HepG2 (cell line): ENCODE results near the gene NOTCH4. TPM values are rescaled to one million over a fixed set of nuclear protein-coding genes. Genes with fewer than 3 reads are reported as not detected.
A peak's percentile ranks its signal among the peaks of the same experiment; 100 is the strongest.

Experiments
- CBFB ChIP-seq: sonication (generic); formaldehyde crosslinking; IDR thresholded peaks from 2 replicates; pipeline ENCODE4 v1.4.0; 2020; ENCODE audit warnings: missing genetic modification reagents
- CTCF ChIP-seq: sonication (generic); formaldehyde crosslinking; IDR thresholded peaks from 2 replicates; pipeline ENCODE4 v1.5.0; 2020; ENCODE audit warnings: mild to moderate bottlenecking, missing genetic modification reagents, moderate library complexity
- EZH2 ChIP-seq: conservative IDR thresholded peaks from 2 replicates; pipeline ENCODE4 v1.6.1; 2012; ENCODE audit warnings: mild to moderate bottlenecking, low read depth, low read length, moderate library complexity
- FOXC1 ChIP-seq: sonication (generic); formaldehyde crosslinking; IDR thresholded peaks from 2 replicates; pipeline ENCODE4 v1.8.0; 2022; ENCODE audit warnings: mild to moderate bottlenecking, missing genetic modification reagents, borderline replicate concordance
- GLI4 ChIP-seq: sonication (generic); formaldehyde crosslinking; IDR thresholded peaks from 2 replicates; pipeline ENCODE4 v1.5.1; 2020; ENCODE audit warnings: missing genetic modification reagents, mild to moderate bottlenecking, moderate library complexity, borderline replicate concordance
- KAT8 ChIP-seq: IDR thresholded peaks from 2 replicates; pipeline ENCODE4 v1.6.1; 2016; ENCODE audit warnings: missing genetic modification reagents, missing compliant biosample characterization
- NCOA1 ChIP-seq: sonication (generic); formaldehyde crosslinking; IDR thresholded peaks from 2 replicates; pipeline ENCODE4 v1.9.0; 2021; ENCODE audit warnings: missing genetic modification reagents
- POLR2AphosphoS2 ChIP-seq: IDR thresholded peaks from 2 replicates; pipeline ENCODE4 v1.6.1; 2011; ENCODE audit warnings: low read depth, low read length, improper control_type of control experiment
- RAD21 ChIP-seq: fragments of 450-650 bp; formaldehyde crosslinking; IDR thresholded peaks from 2 replicates; pipeline ENCODE4 v1.5.0; 2020; ENCODE audit warnings: mild to moderate bottlenecking
- RBM22 ChIP-seq: fragments of 200-400 bp; formaldehyde crosslinking; optimal IDR thresholded peaks from 2 replicates; pipeline ENCODE3; 2017; ENCODE audit warnings: mild to moderate bottlenecking, low read length, moderate library complexity
- TCF7L2 ChIP-seq: IDR thresholded peaks from 2 replicates; pipeline ENCODE4 v1.6.1; 2011; ENCODE audit warnings: mild to moderate bottlenecking, low read depth, low read length, moderate library complexity
- TFDP2 ChIP-seq: sonication (generic); formaldehyde crosslinking; IDR thresholded peaks from 2 replicates; pipeline ENCODE4 v1.4.0; 2020; ENCODE audit warnings: missing genetic modification reagents
- YY1 ChIP-seq: IDR thresholded peaks from 2 replicates; pipeline ENCODE4 v1.6.1; 2011; ENCODE audit warnings: low read length, low read depth, moderate library complexity, mild to moderate bottlenecking; ENCODE audit not compliant: insufficient read depth, insufficient replicate concordance
- ZFP36L1 ChIP-seq: sonication (generic); formaldehyde crosslinking; IDR thresholded peaks from 2 replicates; pipeline ENCODE4 v1.8.0; 2022; ENCODE audit warnings: mild to moderate bottlenecking, missing genetic modification reagents, moderate library complexity
- ZFP37 ChIP-seq: sonication (generic); formaldehyde crosslinking; IDR thresholded peaks from 2 replicates; pipeline ENCODE4 v1.4.0; 2020; ENCODE audit warnings: missing genetic modification reagents, borderline replicate concordance
- ZNF235 ChIP-seq: sonication (generic); formaldehyde crosslinking; IDR thresholded peaks from 2 replicates; pipeline ENCODE4 v1.8.1; 2023; ENCODE audit warnings: mild to moderate bottlenecking, missing genetic modification reagents, borderline replicate concordance
- ZNF24 ChIP-seq: fragments of 450-650 bp; IDR thresholded peaks from 2 replicates; pipeline ENCODE4 v1.6.1; 2017; ENCODE audit warnings: antibody characterized with exemption, mild to moderate bottlenecking
- ZNF546 ChIP-seq: sonication (generic); formaldehyde crosslinking; conservative IDR thresholded peaks from 2 replicates; pipeline ENCODE4 v1.8.1; 2023; ENCODE audit warnings: mild to moderate bottlenecking, missing genetic modification reagents
- ZNF556 ChIP-seq: sonication (generic); formaldehyde crosslinking; IDR thresholded peaks from 2 replicates; pipeline ENCODE4 v1.4.0; 2020; ENCODE audit warnings: mild to moderate bottlenecking, missing genetic modification reagents, borderline replicate concordance
- ZNF674 ChIP-seq: sonication (generic); formaldehyde crosslinking; IDR thresholded peaks from 2 replicates; pipeline ENCODE4 v1.5.0; 2020; ENCODE audit warnings: low read depth, mild to moderate bottlenecking, missing genetic modification reagents
- ZNF687 ChIP-seq: sonication (generic); formaldehyde crosslinking; IDR thresholded peaks from 2 replicates; pipeline ENCODE4 v1.5.1; 2020; ENCODE audit warnings: mild to moderate bottlenecking, missing genetic modification reagents, moderate library complexity
- ZNF777 ChIP-seq: sonication (generic); formaldehyde crosslinking; IDR thresholded peaks from 2 replicates; pipeline ENCODE4 v1.4.0; 2020; ENCODE audit warnings: missing genetic modification reagents
- ZSCAN31 ChIP-seq: sonication (generic); formaldehyde crosslinking; IDR thresholded peaks from 2 replicates; pipeline ENCODE4 v1.5.0; 2020; ENCODE audit warnings: low read depth, mild to moderate bottlenecking, missing genetic modification reagents
- ZSCAN9 ChIP-seq: IDR thresholded peaks from 2 replicates; pipeline ENCODE4 v1.6.1; 2016; ENCODE audit warnings: borderline replicate concordance
- ZZZ3 ChIP-seq: sonication (generic); formaldehyde crosslinking; IDR thresholded peaks from 2 replicates; pipeline ENCODE4 v1.4.0; 2020; ENCODE audit warnings: missing genetic modification reagents, mild to moderate bottlenecking, borderline replicate concordance
- polyA plus RNA-seq, 8 experiments: library from polyadenylated mRNA; depleted of rRNA in 3 of 8; stranded (reverse) in 7 of 8; unstranded in 1 of 8; fragments of >200 nt; fragmentation: Illumina TruSeq in 4 of 8; extraction: Trizol in 4 of 8; gene quantifications; 2 replicates each; pipeline versions ENCODE4 v1.2.1 to v1.2.3, GENCODE V29; 2011 to 2016; ENCODE audit warnings: low read depth in 4 of 8, missing spikeins in 1 of 8, mixed read lengths in 1 of 8; ENCODE audit not compliant: insufficient read depth in 1 of 8
- total RNA-seq, 5 experiments: library from RNA; depleted of rRNA; stranded (reverse); fragments of >200 nt; fragmentation: Illumina TruSeq; extraction: Trizol; gene quantifications; 2 replicates each; pipeline ENCODE4 v1.2.3, GENCODE V29; 2016; ENCODE audit warnings: low read depth in 1 of 5

Gene NOTCH4
- total and polyA plus RNA-seq, 2 of the 13 experiments (the other 11 are each of a cell fraction or from before 2014, with no cell fraction given): 0.51 to 0.83 TPM

GRCh38 chr6:32177183-32177787 is 46.6 kb downstream of the NOTCH4 start (continued):
- no peak for TF ChIP-seq TCF7L2
- no peak for TF ChIP-seq ZNF24
- peak; percentile 89 for TF ChIP-seq YY1
- TF ChIP-seq GLI4 (CRISPR knock-in tag): no peak
- TF ChIP-seq TFDP2 (CRISPR knock-in tag): peak; percentile 79
- TF ChIP-seq KAT8 (CRISPR knock-in tag): peak; percentile 18; the same call in 1 of the 2 replicates
- no peak for TF ChIP-seq ZFP37 (CRISPR knock-in tag)
- no peak for TF ChIP-seq ZZZ3 (CRISPR knock-in tag)
- no peak for TF ChIP-seq ZNF777 (CRISPR knock-in tag)
- TF ChIP-seq FOXC1 (CRISPR knock-in tag): peak; percentile 74; the same call in 1 of the 2 replicates
- TF ChIP-seq CTCF (CRISPR knock-in tag): no peak
- no peak; the same call in 1 of the 2 replicates for TF ChIP-seq ZSCAN31 (CRISPR knock-in tag)
- TF ChIP-seq ZNF556 (CRISPR knock-in tag): peak; percentile 64; the same call in 1 of the 2 replicates
- no peak for TF ChIP-seq RBM22
- no peak for TF ChIP-seq ZNF687 (CRISPR knock-in tag)
- no peak for TF ChIP-seq ZNF674 (CRISPR knock-in tag)
- TF ChIP-seq EZH2: no peak
- no peak for TF ChIP-seq POLR2AphosphoS2
- TF ChIP-seq NCOA1 (CRISPR knock-in tag): no peak
- TF ChIP-seq ZSCAN9 (CRISPR knock-in tag): 0 out of 2 replicates have a peak, but pooled peaks have one; percentile 30
- TF ChIP-seq RAD21 (CRISPR knock-in tag): 0 out of 2 replicates have a peak, but pooled peaks have one; percentile 11
- no peak for TF ChIP-seq ZNF235 (CRISPR knock-in tag)
- no peak for TF ChIP-seq ZFP36L1 (CRISPR knock-in tag)
- no peak for TF ChIP-seq ZNF546 (CRISPR knock-in tag)
- no peak for TF ChIP-seq CBFB (CRISPR knock-in tag)
